ENCODE data around the gene NT5C1A.

NT5C1A gene

DNA sequence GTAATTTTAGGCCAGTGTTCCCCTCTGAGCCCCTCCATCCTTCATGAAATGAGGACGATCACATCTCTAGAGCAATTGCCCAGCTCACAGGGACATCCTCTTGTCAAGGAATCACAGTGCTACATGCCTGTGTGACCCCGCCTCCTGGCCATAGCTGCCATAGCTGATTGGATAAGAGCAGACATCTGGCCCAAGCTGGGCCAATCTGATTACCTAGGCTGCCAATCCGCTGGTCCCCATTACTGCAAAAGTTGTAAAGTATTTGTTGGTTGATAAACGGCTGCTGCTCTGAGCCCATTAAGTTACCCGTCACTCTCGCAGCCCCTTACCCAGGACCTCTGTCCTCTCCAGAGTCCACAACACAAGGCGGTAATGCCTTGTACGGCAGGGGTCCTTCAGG, 8.3 kb downstream of the NT5C1A start:
- in situ Hi-C loops (cut with MboI; ENCODE audit: low sequenced_read_pairs) = no loop called here

DNA sequence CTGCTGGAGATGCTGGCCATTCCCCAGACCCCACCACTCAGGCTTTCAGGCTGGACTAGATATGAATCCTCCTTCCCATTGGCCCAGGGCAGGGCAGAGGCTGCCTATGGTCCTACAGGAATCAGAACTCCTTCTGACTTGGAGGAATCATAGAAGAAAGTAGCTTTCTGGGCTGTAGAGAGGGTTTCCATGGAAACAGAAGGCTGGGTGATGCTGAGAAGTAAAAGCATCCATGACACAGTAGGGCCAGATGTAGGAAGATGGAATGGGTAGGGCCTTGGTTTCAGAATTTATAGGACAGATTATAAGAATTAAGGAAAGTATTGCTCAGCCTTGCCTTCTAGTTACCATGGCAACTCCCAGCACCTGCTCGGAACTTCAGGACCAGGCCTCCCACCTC, 9.0 kb downstream of the NT5C1A start:
- in situ Hi-C loops (cut with MboI; ENCODE audit: low sequenced_read_pairs) = no loop called here

DNA sequence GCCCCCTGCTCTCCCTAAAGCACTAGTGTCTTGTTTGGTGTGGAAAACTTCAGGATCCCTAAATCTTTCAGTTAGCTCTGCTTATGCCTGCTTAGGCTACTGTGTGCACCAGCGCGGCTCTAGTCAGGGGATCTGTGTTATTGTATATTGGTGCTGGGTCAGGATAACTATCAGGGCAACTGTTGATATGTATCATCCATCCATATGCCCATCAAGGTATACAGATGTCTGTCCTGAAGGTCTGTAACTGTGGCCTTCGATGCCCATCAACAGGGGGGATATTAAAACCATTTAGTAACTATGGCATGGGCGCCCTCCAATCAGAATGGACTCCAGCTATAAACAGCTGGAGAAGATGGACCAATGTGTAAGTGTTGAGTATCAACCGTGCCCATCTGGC, 12.4 kb downstream of the NT5C1A start:
- in situ Hi-C loops (cut with MboI; ENCODE audit: low sequenced_read_pairs) = no loop called here

DNA sequence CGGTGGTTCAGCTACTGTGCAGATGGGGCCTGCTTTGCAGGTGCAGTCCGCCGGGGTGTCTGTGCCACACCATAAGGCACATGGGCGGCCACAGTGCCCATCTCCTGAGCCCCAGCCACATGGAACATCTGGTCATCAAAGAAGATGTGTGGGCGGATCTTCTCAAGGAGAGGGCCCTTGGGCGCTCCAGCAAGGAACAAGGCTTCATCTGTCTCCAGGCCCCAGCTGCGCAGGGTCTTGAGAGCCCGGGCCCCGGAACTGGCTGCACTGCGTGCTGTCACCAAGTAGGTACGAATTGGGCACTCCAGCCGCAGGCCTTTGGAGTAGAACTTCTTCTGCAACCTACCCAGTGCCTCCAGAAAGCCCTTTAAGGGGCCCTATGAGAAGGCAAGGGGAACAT, 12.8 kb downstream of the NT5C1A start:
- in situ Hi-C loops (cut with MboI; ENCODE audit: low sequenced_read_pairs) = no loop called here

DNA sequence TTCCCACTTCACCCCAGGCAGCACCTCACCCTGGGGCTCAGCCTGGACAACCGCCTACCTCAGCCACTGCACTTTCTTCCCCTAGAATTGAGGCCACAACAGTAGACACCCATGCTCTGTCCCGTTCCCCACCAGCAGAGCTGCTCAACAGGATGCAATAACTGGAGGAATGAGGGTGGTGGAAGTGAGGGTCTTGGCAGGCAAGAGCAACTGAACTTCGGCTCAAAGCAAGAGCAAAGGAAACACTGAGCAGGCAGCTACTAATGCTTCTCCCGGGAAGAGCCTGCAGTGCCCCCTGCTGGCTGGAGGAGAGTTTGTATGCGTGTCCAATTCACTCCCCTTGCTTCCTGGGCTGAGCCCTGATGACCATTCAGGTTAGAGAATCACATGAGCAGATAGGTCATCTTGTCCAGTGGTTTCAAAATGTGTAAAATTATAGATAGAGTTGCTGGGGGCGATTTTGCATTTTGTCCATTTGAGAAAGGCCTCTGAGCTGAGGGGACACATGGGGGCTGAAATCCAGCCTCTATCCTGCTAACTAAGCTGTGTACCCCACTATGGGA, 13.9 kb downstream of the NT5C1A start:
- in situ Hi-C loops (cut with MboI; ENCODE audit: low sequenced_read_pairs) = no loop called here

DNA sequence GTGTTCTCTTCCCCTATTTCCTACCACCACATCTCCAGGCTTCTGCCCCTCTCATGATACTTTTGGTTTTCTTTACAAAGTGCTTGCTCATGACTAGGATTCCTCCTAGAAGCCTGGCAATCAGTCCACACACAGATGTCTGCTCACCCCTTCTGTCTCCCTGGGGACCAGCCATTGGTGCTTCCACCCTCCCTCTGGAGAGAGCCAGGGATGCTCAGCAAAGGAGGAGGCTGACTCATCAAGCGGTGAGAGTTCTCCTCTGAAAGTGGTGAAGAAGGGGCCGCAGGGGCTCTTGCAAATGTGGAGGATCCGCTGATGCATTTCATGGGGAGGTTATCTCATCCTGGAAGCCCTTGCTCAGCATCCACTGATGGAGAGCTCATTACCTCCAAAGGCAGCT, 14.5 kb downstream of the NT5C1A start:
- in situ Hi-C loops (cut with MboI; ENCODE audit: low sequenced_read_pairs) = no loop called here

DNA sequence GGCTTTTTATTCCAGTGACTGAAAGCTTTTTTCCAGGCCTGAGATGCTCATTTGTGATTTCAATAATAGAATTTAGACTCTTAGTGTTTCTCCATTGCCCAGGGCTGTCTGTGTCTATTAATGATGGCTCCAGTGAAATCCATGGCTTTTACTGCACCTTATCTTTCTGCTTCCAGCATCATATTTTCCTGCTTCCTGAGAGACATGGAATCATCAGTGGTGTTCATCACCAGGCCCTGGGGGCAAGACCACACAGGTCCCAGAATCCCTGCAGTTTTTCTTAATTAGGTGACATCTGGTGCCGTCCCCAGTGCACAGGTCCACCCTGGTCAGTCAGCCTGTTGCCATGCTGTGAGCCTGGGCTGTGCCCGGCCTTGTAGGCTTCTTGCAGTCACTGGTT, 15.5 kb downstream of the NT5C1A start:
- in situ Hi-C loops (cut with MboI; ENCODE audit: low sequenced_read_pairs) = no loop called here

DNA sequence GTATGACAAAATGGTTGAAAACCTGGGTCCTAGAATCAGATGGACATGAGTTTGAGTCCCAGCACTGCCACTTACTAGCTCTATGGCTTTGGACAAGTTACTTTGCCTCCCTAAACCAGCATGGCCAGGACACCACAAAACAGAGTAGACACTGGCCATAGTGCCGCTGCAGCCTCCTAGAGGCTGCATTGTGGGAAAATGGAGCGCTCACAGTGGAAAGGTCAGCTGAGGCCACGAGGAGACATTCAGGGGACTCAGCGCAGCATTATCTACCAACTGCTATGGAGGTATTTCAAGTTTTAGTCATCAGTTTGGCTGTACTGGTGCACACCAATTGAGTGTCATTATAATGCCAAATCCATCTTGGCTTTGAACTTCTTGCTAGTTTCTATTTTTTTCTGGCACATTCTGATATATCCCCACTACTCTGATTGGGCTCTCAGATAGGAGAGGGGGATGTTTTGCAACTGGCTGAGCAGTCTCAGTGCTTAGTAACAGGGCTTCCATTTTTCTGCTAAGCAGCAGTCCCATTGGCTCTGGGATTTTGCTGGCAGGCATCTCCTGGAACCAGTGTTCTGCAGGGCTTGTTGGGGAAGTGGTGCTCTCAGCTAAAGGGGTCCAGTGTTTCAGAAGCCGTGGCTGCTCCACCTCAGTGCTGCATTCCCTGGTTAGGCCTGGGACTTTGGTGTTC, 16.2 kb downstream of the NT5C1A start:
- in situ Hi-C loops (cut with MboI; ENCODE audit: low sequenced_read_pairs) = no loop called here

DNA sequence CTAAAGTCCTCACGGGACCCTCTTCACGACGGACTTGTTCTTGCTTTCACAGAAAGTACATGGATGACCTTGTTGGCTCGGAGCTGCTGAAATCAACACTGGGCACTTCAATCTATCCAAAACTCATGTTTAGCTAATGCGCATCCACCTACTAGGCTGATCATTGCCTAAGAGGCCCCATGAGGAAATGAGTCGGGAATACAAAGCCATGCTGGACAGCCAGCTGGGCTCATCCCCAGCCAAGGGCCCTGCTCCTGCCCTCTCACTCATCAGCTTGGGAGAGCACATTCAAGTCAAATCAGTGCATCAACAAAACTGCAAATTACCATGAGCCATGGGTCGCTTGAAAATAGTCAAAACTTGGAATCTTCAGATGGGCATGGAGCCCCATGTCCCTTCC, 17.6 kb downstream of the NT5C1A start:
- in situ Hi-C loops (cut with MboI; ENCODE audit: low sequenced_read_pairs) = no loop called here

DNA sequence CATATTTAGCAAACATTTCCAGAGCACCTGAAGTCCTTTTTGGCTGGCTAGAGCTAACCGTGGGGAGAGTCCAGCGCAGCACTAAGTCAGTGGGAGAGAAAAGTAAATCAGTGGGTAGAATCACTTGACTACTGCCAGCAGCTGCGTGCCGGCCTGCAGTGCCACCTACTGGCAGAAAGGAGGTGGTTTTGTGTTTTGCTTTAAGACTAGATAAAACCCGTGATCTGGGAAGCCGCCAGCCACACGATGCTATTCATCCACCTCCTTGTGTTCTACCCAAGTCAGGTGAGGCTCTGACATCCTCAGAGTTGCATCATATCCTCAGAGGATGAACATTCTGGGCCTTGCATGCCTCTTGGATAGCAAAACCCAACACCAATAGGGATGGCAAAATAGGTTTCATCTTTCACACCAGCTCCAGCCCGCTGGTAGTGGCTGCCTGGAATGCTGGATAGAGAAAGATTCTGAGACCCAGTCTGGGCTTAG, 18.3 kb downstream of the NT5C1A start:
- in situ Hi-C loops (cut with MboI; ENCODE audit: low sequenced_read_pairs) = no loop called here

DNA sequence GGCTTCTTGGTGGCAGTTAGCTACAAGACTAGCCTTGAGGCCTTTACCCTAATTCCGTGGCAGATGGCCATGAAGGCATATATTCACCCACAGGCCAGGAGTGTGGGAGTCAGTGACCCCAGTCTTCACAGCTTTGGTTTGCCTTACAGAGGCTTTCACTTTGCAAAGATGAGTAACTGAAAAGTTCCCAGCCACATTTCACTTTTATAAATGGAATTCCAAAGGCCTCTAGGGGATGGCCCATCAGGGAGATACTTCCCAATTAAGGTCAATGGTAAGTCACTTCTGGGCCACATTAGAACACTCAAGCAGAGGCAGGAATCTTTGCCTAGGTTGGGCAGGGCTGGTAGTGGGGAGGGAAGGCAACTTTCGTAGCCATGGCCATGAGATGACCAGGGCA, 19.4 kb downstream of the NT5C1A start:
- in situ Hi-C loops (cut with MboI; ENCODE audit: low sequenced_read_pairs) = no loop called here

DNA sequence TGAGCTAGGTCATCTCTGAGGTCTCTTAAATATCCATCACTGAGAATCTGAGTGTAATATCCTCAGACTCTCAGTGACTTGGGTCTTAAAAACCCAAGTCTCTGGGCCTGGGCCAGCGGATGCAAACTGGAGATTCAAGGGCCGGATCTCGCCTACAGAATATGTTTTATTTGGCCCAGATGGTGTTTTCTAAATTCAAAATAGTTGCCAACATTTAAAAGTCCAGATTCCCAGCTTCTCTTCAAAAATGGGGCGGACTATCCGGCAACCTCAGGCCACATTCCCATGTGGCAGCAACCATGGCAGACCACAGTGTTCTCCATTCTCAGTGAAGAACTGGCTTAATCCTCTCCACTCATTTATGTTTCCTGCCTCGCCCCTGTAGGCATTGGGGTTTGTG, 19.8 kb downstream of the NT5C1A start:
- in situ Hi-C loops (cut with MboI; ENCODE audit: low sequenced_read_pairs) = no loop called here

DNA sequence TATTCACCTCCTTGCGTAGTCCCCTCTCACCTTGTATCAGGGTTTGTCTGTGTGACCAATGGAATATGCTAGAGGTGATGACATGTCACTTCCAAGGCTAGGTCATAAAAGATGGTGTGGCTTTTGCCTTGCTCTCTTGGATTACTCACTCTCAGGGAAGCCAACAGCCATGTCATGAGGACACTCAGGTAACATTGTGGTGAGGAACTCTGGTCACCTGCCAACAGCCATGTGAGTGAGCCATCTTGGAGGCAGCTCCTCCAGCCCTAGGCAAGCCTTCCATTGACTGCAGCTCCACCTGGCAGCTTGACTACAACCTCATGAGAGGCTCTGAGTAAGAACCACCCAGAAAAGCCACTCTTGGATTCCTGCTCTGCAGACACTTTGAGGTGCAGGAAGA, 21.5 kb downstream of the NT5C1A start:
- in situ Hi-C loops (cut with MboI; ENCODE audit: low sequenced_read_pairs) = no loop called here

DNA sequence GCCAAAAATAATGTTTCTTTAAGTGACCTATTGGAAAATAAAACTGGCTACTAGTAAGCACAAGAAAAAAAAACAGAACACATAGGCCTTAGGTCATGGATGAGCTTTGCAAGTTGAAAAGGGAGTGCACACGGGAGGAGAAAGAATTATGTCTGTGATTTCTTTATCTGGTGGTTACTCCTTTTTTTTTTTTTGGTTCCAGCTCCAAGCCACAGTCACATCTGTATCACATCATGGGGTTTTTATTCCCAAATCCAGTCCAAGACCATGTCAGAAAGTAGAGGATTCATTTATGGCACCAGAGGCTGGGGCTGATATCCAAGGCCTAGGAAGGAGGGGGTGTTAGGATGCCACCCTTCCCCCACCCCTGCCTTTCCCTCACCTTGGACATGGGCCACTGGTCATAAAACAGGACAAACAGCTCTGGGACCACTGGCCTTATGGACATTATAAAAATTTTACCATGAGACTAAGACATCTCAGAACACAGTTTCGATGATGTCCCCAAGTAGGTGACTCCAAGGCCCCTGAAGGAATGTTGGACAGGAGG, 22.2 kb downstream of the NT5C1A start:
- in situ Hi-C loops (cut with MboI; ENCODE audit: low sequenced_read_pairs) = no loop called here

DNA sequence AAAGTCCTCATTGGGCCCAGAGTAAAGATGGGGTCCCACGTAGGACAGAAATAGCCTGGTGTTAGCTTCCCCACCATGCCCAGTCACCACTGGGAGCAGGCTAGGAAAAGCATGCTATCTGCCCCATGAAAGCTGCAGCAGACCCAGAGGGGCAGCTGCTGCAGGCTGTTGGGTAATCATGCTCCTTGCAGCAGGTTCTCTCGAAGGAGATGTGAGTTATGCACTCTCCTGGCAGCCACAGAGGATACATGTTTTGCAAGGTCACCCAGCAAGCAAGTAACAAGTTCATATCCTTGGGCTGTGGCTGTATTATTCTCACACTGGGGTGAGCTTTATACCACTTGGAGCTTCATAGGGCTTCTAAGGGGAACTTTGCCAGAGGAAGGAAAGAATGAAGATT, 23.4 kb downstream of the NT5C1A start:
- in situ Hi-C loops (cut with MboI; ENCODE audit: low sequenced_read_pairs) = no loop called here

DNA sequence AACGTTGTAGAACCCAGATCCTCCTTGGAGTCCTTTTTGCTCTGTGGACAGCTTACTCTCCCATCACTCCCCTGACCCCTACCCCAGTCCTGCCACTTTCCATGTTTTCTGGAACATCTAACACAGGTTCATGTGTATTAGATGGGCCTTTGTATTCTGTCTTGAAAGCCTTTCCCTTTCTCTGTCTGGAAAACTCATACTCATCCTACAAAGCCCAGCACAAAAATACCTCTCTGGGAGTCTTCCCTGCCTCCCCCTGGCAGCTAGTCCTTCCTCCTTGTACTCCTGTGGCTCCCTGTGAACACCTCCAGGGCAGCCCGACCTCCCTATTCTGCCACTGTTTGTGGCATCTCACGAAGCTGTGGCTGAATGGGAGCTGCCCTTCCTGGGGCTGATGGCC, 24.7 kb downstream of the NT5C1A start:
- in situ Hi-C loops (cut with MboI; ENCODE audit: low sequenced_read_pairs) = no loop called here

DNA sequence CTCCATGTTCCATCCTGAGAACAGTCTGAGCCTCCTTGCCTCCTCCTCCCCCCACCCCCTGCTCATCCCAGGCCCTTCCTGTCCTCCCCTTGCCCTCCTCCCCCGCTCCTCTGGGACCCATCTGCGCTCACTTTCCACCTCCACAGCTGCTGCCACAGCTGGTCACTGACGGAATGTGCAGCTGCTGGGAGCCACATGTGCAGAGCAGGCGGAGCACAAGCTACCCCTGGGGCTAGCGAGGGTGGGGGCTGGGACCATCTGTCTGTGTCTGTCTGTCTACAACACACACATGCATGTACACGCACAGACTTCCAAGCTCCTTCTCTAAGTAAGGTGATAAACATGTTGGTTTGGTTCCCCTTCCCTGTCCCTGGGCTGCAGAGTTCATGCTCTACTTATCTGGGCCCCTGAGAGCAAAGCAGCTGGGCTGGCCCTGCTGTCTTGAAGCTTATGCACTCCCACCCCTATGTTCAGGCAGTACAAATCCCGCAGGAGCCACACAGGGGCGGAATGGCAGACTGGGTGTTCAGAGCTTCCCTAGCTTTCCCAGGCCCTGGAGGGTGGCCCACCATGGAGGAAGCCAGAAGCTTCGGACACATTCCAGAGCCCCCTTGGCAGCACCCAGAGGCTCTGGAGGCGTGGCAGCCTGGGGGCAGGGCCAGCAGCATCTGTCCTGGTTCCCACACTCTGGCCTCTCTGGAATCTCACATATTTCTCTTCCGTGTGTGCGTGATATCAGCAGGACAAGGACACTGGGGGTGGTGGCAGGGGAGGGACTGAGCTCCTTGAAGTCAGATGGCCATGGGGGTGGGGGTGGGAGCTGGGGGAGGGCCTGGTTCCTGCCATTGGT, 25.4 kb downstream of the NT5C1A start:
- in situ Hi-C loops (cut with MboI; ENCODE audit: low sequenced_read_pairs) = no loop called here

DNA sequence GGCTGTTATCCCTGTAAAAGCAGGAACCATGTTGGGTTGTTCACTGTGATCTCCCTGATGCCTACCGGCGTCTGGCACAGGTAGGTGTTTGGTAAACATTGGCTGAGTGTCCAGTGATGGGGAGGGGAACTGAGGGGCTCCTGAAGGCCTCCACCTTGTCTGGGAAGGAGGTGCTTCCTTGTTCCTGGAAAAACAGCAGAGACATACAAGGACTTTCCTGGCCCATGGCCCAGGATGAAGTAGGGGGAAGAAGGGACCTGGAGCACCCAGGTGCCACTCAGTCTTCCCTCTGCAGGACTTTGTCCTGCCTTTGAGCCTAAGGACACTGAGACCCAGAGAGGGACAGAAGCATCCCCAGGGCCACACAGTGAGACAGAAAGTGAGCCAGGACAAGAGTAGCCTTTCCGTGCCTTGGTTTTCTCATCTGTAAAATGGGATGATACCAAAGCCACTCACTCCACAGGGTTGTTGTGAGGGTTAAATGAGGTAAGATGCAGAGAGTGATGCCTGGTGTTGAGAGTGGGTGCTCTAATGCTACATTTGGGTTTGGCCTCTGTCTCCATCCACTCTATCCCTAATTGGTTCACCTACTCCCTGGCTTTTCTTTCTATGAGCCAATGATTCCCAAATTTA, 26.4 kb downstream of the NT5C1A start:
- in situ Hi-C loops (cut with MboI; ENCODE audit: low sequenced_read_pairs) = no loop called here

DNA sequence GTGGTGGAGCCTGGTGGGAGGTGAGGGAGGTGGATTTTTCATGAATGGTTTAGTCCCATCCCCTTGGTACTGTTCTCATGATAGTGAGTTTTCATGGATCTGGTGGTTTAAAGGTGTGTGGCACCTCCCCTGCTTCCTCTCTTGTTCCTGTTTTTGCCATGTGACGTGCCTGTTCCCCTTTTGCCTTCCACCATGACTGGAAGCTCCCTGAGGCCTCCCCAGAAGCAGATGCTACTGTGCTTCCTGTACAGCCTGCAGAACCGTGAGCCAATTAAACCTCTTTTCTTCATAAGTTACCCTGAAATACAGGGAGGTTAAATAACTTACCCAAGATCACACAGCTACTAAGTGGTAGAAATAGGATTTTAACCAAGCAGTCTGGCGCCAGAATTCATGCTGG, 28.2 kb downstream of the NT5C1A start:
- in situ Hi-C loops (cut with MboI; ENCODE audit: low sequenced_read_pairs) = no loop called here

DNA sequence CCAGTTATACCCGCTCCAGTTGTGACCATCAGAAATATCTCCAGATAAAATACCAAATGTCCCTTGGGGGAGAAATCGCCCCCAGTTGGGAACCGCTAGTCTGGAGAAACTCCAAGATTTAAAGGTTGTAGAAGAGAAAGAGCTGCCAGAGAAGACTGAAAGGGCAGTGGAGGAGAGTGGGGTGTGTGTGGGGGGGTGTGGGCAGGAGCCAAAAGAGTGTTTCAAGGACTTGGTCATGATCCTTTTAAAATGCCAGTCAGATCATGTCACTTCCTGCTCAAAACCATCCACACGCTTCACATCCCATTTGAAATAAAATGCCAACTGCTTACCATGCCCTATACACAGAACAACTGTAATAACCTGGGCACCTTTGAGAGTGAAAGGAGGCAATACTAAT, 29.1 kb downstream of the NT5C1A start:
- in situ Hi-C loops (cut with MboI; ENCODE audit: low sequenced_read_pairs) = no loop called here

DNA sequence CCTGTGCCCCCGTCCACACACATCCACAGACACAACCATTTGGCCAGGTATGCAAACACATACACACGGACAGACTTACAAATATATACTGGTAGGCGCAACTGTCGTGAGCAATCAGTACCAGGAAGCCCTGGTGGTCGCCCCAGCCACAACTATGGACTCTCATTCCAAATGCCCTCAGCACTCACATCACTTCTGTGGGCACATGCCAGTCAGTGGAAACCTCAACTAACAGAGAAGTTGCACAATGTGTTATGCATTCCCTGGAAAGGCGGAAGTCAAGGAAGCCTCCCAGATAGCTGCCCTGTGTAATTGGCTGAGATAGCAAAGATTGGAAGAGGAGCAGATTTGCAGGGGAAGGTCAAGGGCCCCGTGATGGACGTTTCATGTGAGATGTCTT, 31.0 kb downstream of the NT5C1A start:
- in situ Hi-C loops (cut with MboI; ENCODE audit: low sequenced_read_pairs) = no loop called here
